Measurements from ENCODE around the gene TSPAN10. TPM values are rescaled to one million over a fixed set of nuclear protein-coding genes. Genes with fewer than 3 reads are reported as not detected.
"Not testable (repeated sequence)": the region's sequence is repeated elsewhere in the genome, so short reads cannot be mapped to it uniquely, and the experiment has no call there.

Gene TSPAN10
- total and polyA plus RNA-seq, 2 of the 8 experiments (the other 6 are each of a cell fraction or from before 2014, with no cell fraction given), result 0.99 to 1.1 TPM

- H3K4ac ChIP-seq (replicated peaks; ENCODE audit: insufficient read length, low read depth, low read length); H4K5ac ChIP-seq (ENCODE audit: insufficient read length, low read depth, low read length); CTCF ChIA-PET (ENCODE audit: partially characterized antibody); H3K27me3 ChIP-seq (replicated peaks in 1 of 4; ENCODE audit: control insufficient read depth in 3 of 4, extremely low read depth in 1 of 4, insufficient read depth in 3 of 4, low read length in 3 of 4); H2BK20ac ChIP-seq (ENCODE audit: low read length); H3K9me3 ChIP-seq (ENCODE audit: insufficient read depth in 2 of 2, low read depth in 1 of 2, low read length in 1 of 2); H3K27ac ChIP-seq (ENCODE audit: low read depth, low read length); H2BK5ac ChIP-seq (ENCODE audit: low read depth, low read length); H3K23ac ChIP-seq (ENCODE audit: insufficient read length); FAIRE-seq; H2BK12ac ChIP-seq (ENCODE audit: low read depth, low read length); DNase-seq (ENCODE audit: low read depth in 1 of 2, low spot score in 2 of 2); H3K14ac ChIP-seq (ENCODE audit: insufficient read length); H4K91ac ChIP-seq (replicated peaks; ENCODE audit: insufficient read length, low read length); POLR2A ChIA-PET (ENCODE audit: partially characterized antibody); H3K4me3 ChIP-seq (ENCODE audit: extremely low read depth in 1 of 4, insufficient read depth in 2 of 4, low read depth in 3 of 4, low read length in 4 of 4); H2BK120ac ChIP-seq (replicated peaks; ENCODE audit: low read depth, low read length); H3K56ac ChIP-seq (replicated peaks; ENCODE audit: insufficient read length, low read depth, low read length); H2AK5ac ChIP-seq (ENCODE audit: low read depth, low read length); H3K4me2 ChIP-seq (ENCODE audit: insufficient read depth in 1 of 2, low read depth in 2 of 2, low read length in 2 of 2); H2AFZ ChIP-seq (ENCODE audit: low read length); H3K23me2 ChIP-seq (ENCODE audit: low read depth, low read length); H3K4me1 ChIP-seq (replicated peaks in 1 of 4; ENCODE audit: control insufficient read depth in 3 of 4, insufficient read depth in 4 of 4, low read length in 3 of 4); H2BK15ac ChIP-seq (ENCODE audit: low read length); H3K9ac ChIP-seq (replicated peaks in 1 of 4; ENCODE audit: extremely low read depth in 1 of 4, low read depth in 3 of 4, low read length in 3 of 4); H3K18ac ChIP-seq (ENCODE audit: extremely low read depth, low read length); H4K8ac ChIP-seq (ENCODE audit: extremely low read depth, insufficient read depth, low read length): not testable (repeated sequence)
- Histone ChIP-seq H3K79me1 (ENCODE audit: low read depth, low read length) (peaks cover 16% of the 10 kb centered on the region), H3K79me2 (ENCODE audit: control insufficient read depth in 1 of 2, insufficient read depth in 2 of 2, low read length in 2 of 2) (peaks cover 4 to 29% of the 10 kb centered on the region in 2 experiments; a peak in 3 of 4 replicates), H4K20me1 (replicated peaks in 1 of 2; ENCODE audit: control insufficient read depth in 1 of 2, insufficient read depth in 2 of 2, low read length in 2 of 2) (peaks cover 6 to 13% of the 10 kb centered on the region in 2 experiments), H3K36me3 (ENCODE audit: control insufficient read depth in 2 of 4, insufficient read depth in 4 of 4, low read length in 3 of 4) (peaks cover 27 to 58% (median 41%) of the 10 kb centered on the region in 4 experiments)
- 97% methylated on average over 6 of the region's 36 CpGs; no CpG with 5 or more reads in 1 of the 2 experiments for WGBS, 2 experiments (ENCODE audit: extremely low coverage in 1 of 2, insufficient coverage in 1 of 2, insufficient read length in 1 of 2, insufficient replicate concordance in 2 of 2, low coverage in 1 of 2, low lambda C conversion rate in 2 of 2, missing lambda C conversion rate in 1 of 2)
Measured at GRCh38 chr17:81618307-81618706, 18.7 kb upstream of the TSPAN10 start.

Measured in H1 (cell line).